Heart left ventricle (tissue), 13 donors: ENCODE data around the gene ASTN2.

Experiments used
- CTCF ChIP-seq, 12 donors: fragments of 200-600 bp; sonication (generic) in 4 of 12; IDR thresholded peaks; one replicate each; pipeline versions ENCODE4 v1.5.0 to v1.8.0; 2018 to 2022; ENCODE audit warnings: antibody characterized with exemption in 12 of 12, mild to moderate bottlenecking in 5 of 12
- POLR2A ChIP-seq, 2 donors: fragments of 450-650 bp; IDR thresholded peaks; one replicate each; pipeline ENCODE4 v1.6.1; 2017; ENCODE audit warnings: antibody characterized with exemption in 2 of 2, mild to moderate bottlenecking in 2 of 2, moderate library complexity in 2 of 2
- donor health status: ischemic (EF 13 %, LVEDD 7.1; RV severe dilation, severe dysfunction).
- donor health status: DM: no; HTN: yes; CAD: no.
- donor health status: DM: no; HTN: no; CAD: no.
- donor health status: ischemic (EF 25% LVEDD 6.9; RV normal size, moderate dysfunction).
- donor health status: ischemic (EF 25% LVEDD 5.7; RV mildly dilated, moderate dysfunction).
- donor health status: ischemic (EF 35%, LVEDD 5.7; RV mildly dilated, moderate dysfunction).
- donor health status: nonischemic (EF 11% LVEDD 7.7; RV severe dilation, severe dysfunction).
- donor health status: DM: yes; HTN: yes; CAD: no.
- donor health status: PGD.
- donor health status: ischemic (EF 29% LVEDD 5.4; RV normal size, mild dysfunction).
- donor health status: nonischemic (EF 23%, LVEDD 6.1; RV moderate dilation, normal function).

- TF ChIP-seq POLR2A (IDR thresholded peaks at IDR 0.05) = no peak
- TF ChIP-seq CTCF (IDR thresholded peaks at IDR 0.05) = no peak
Measured at GRCh38 chr9:116482740-116483139, 932.1 kb downstream of the ASTN2 start.
